Measurements from ENCODE around the gene IFNA8.

IFNA8 gene

GRCh38 chr9:21381448-21382339 is 27.2 kb upstream of the IFNA8 start:
- Histone ChIP-seq H3K27ac (ENCODE audit: low read depth, low read length) (no peak overlapping the region), H4K20me1 (ENCODE audit: low read depth, low read length) (no peaks in the 10 kb centered on the region; the same call in 1 of the 2 replicates), H3K9me2 (replicated peaks; ENCODE audit: insufficient read depth, low read length) (no peaks in the 10 kb centered on the region), H3K9ac (ENCODE audit: low read length) (no peak overlapping the region), H3K4me3 (ENCODE audit: insufficient read depth, low read length, poor library complexity, severe bottlenecking) (no peak overlapping the region), H3K4me2 (ENCODE audit: low read depth, low read length, poor library complexity, severe bottlenecking) (no peak overlapping the region), H3K79me2 (ENCODE audit: insufficient read depth, low read length) (no peaks in the 10 kb centered on the region), H2AFZ (ENCODE audit: low read depth, low read length, severe bottlenecking) (no peak overlapping the region), H3F3A (ENCODE audit: insufficient read depth) (no peaks in the 10 kb centered on the region), H3K36me3 (ENCODE audit: low read length) (no peaks in the 10 kb centered on the region), H3K9me3 (ENCODE audit: insufficient read depth, low read length) (no peaks in the 10 kb centered on the region), H3K27me3 (ENCODE audit: low read length) (no peaks in the 10 kb centered on the region)
- TF ChIP-seq EZH2phosphoT487 (conservative IDR thresholded peaks at IDR 0.05; ENCODE audit: low read length): no peak
- TF ChIP-seq, protein P1, sequence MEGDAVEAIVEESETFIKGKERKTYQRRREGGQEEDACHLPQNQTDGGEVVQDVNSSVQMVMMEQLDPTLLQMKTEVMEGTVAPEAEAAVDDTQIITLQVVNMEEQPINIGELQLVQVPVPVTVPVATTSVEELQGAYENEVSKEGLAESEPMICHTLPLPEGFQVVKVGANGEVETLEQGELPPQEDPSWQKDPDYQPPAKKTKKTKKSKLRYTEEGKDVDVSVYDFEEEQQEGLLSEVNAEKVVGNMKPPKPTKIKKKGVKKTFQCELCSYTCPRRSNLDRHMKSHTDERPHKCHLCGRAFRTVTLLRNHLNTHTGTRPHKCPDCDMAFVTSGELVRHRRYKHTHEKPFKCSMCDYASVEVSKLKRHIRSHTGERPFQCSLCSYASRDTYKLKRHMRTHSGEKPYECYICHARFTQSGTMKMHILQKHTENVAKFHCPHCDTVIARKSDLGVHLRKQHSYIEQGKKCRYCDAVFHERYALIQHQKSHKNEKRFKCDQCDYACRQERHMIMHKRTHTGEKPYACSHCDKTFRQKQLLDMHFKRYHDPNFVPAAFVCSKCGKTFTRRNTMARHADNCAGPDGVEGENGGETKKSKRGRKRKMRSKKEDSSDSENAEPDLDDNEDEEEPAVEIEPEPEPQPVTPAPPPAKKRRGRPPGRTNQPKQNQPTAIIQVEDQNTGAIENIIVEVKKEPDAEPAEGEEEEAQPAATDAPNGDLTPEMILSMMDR (IDR thresholded peaks at IDR 0.05; ENCODE audit: insufficient read depth, low read length, poor library complexity, severe bottlenecking): no peak

GRCh38 chr9:21383627-21384026 is 25.3 kb upstream of the IFNA8 start:
- Histone ChIP-seq H3K27me3 (ENCODE audit: low read length) (no peaks in the 10 kb centered on the region), H3K9me2 (replicated peaks; ENCODE audit: insufficient read depth, low read length) (no peaks in the 10 kb centered on the region), H4K20me1 (ENCODE audit: low read depth, low read length) (no peaks in the 10 kb centered on the region; the same call in 1 of the 2 replicates), H3K79me2 (ENCODE audit: insufficient read depth, low read length) (no peaks in the 10 kb centered on the region), H3K4me3 (ENCODE audit: insufficient read depth, low read length, poor library complexity, severe bottlenecking) (no peak overlapping the region), H3K9ac (ENCODE audit: low read length) (no peak overlapping the region), H3K9me3 (ENCODE audit: insufficient read depth, low read length) (no peaks in the 10 kb centered on the region), H2AFZ (ENCODE audit: low read depth, low read length, severe bottlenecking) (no peak overlapping the region), H3K36me3 (ENCODE audit: low read length) (no peaks in the 10 kb centered on the region), H3K4me2 (ENCODE audit: low read depth, low read length, poor library complexity, severe bottlenecking) (no peak overlapping the region), H3K27ac (ENCODE audit: low read depth, low read length) (no peak overlapping the region), H3F3A (ENCODE audit: insufficient read depth) (no peaks in the 10 kb centered on the region)
- TF ChIP-seq EZH2phosphoT487 (conservative IDR thresholded peaks at IDR 0.05; ENCODE audit: low read length): no peak
- TF ChIP-seq, protein P1 (IDR thresholded peaks at IDR 0.05; ENCODE audit: insufficient read depth, low read length, poor library complexity, severe bottlenecking): no peak

- Histone ChIP-seq H3K27me3 (ENCODE audit: low read length) (no peaks in the 10 kb centered on the region), H3K9me3 (ENCODE audit: insufficient read depth, low read length) (no peaks in the 10 kb centered on the region), H3F3A (ENCODE audit: insufficient read depth) (no peaks in the 10 kb centered on the region), H3K27ac (ENCODE audit: low read depth, low read length) (no peak within 1 kb of the TSS), H2AFZ (ENCODE audit: low read depth, low read length, severe bottlenecking) (no peak within 1 kb of the TSS), H3K9ac (ENCODE audit: low read length) (no peak within 1 kb of the TSS), H3K4me2 (ENCODE audit: low read depth, low read length, poor library complexity, severe bottlenecking) (no peak within 1 kb of the TSS), H3K4me3 (ENCODE audit: insufficient read depth, low read length, poor library complexity, severe bottlenecking) (no peak within 1 kb of the TSS), H4K20me1 (ENCODE audit: low read depth, low read length) (no peaks in the 10 kb centered on the region; the same call in 1 of the 2 replicates), H3K9me2 (replicated peaks; ENCODE audit: insufficient read depth, low read length) (no peaks in the 10 kb centered on the region), H3K79me2 (ENCODE audit: insufficient read depth, low read length) (no peaks in the 10 kb centered on the region), H3K36me3 (ENCODE audit: low read length) (no peaks in the 10 kb centered on the region)
- TF ChIP-seq EZH2phosphoT487 (conservative IDR thresholded peaks at IDR 0.05; ENCODE audit: low read length): no peak
- TF ChIP-seq, protein P1 (IDR thresholded peaks at IDR 0.05; ENCODE audit: insufficient read depth, low read length, poor library complexity, severe bottlenecking): no peak
These were observed 23.7 kb upstream of the IFNA8 start, which contains the start of gene IFNA2 for GRCh38 chr9:21385131-21385670. IFNA2 (minus strand) TSS chr9:21385398; CDS start chr9:21385329, 69 bp downstream.

Data from SU-DHL-6 (cell line).